NCI-H510A (cell line): Measurements from ENCODE around the gene ANKK1.

Experiments used
- DNase-seq: peaks from one replicate; lab custom pipeline; 2025; lab: John Stamatoyannopoulos, UW

The ANKK1 gene

DNA sequence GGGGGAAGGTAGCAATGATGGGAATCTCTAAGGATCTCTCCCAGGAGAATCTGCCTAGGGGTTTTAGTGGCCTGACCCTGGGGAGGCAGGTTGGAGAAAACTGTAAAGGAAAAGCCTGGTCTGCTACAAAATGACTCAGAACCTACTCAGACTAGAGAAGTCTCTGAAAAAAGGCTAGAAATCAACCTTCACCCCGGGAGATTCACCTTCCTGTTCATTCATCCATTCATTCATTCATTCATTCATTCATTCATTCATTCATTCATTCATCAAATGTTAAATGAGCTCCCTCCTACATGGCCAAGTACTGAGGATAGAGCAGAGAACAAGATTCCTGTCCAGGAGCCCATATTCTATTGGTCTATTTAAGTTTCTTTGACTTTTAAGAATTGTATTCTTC, 8.9 kb upstream of the ANKK1 start:
- no peak for DNase-seq

DNA sequence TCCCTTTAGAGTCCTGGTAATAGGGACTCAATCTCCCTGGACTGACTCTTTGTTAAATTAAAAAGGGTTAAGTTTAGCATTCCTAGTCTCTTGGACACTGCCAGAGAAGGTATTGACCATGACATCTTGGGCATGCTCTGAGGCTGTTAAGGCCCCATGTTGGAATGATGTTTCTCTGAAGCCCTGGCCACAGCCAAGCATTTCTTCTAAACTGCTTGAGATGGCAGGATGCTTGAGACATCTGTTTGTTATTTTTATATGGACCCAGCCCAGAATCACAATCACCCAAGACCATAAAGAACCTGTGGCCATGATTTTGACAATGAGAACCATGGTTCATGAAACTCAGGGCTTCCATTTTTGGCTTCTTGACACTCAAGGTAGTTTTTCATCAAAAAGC, 5.5 kb upstream of the ANKK1 start:
- no peak for DNase-seq

DNA sequence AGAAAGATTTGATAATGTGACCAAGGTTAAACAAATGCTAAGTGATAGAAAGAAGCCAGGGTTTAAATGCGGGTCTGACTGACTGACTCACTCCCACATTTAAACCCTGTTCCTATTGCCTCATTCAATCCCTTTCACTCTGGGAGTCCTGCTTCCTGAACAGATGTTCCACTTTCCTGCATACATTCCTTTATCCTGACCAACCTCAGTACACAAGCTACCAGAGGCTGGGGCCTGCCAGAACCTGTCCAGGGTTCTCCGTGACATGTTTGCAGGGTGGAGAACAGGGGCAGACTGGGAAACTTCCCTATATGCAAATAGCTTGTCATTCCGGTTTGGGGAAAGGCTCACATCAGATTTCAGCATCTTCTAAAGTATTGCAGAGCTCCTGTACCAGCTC, 3.0 kb upstream of the ANKK1 start:
- DNase-seq = peak; percentile 62

DNA sequence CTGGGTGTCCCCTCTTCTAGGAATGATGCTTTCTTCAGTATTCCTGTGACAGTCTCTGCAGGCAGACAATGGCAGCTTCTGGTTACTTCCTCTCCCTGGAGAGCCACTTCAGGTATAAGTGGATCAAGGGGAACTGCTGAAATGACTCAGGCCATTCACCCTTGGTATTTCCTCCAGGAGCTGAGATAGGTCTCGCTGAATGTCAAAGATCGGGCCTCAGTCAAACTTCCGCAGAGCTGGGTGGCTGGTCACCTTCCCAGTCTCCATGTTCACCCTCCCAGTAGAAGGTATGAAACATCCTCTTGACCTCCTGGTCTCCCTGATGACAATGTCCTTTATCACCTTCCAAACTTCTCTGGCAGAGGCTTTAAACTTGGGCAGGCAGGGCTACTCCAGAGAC, 1.8 kb upstream of the ANKK1 start:
- DNase-seq = no peak

DNA sequence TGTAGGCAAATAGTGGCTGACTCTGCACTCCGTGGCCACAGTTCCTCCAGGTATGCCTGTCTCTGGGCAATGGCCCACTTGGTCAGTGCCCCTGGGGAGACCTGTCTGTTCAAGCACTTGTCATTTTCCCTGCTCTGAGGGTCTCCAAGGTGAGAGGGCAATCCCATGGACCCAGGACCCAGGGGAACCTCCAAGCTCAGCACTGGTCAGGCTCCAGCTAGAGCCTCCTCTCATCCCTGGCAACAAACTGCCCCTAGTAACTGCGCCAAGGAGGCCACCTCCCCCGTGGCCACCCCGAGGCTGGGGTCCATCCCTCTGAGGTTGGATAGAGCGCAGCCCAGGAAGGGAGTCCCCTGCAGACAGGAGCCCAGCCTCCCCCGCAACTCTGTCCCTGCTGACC, 713 bp upstream of the ANKK1 start:
- no peak for DNase-seq

DNA sequence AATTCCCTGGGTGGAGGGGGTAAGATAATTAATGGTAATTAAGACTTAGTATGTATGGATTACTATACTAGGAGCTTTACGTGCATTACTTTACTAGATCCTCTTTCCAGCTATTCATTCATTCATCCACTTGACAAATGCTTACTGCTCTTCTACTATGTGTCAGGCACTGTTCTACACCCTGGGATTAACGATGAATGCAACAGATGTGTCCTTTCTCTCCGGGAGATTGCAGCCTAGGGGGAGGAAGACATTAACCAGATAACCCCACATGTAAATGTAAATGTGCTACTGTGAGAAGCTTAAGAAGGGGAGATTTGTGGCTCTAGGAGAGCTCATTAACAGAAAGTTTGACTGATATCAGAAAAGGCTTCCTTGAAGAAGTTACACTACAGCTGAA, 1.7 kb downstream of the ANKK1 start:
- DNase-seq = no peak

DNA sequence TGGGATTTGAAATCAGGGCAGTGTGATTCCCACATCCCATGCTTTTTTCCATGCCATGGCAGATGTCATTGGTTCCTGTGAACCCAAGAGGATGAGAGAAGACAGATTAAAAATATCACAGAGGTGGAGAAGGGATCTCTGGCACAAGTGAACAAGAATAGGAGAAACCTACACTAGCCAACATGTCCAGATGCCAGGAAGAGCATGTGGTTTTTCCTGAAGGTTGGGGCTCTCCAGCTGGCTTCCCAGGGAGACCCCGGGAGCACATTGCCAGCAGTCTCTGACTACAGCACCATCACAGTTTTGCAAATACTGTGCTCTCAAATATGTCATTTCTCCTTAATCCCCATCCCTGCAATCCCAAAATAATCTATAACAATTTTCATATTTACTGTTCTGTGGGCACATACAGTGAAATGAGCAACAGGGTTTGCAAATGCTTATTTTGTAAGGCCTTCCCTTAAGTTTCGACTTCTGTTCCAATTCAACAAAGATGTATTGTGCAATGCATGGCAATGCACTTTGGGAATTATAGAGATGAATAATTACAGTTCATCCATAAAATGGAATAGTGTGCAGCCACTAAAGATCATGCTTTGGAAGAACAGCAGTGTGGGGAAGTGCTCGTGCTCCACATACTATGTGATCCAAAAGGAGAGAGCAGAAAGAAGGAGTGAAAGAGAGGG, 4.8 kb downstream of the ANKK1 start:
- DNase-seq = no peak

DNA sequence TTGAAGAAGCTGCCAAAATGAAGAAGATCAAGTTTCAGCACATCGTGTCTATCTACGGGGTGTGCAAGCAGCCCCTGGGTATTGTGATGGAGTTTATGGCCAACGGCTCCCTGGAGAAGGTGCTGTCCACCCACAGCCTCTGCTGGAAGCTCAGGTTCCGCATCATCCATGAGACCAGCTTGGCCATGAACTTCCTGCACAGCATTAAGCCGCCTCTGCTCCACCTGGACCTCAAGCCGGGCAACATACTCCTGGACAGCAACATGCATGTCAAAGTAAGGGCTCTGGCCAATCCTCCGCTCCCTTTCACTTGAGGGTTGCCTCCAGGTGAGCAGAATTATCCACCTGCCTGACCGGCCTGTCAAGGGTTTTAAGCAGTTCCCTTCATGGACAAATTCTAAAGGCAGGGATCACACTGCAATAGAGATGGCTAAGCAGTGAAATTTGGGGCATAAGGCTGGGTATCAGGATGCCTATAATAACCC, 6.0 kb downstream of the ANKK1 start:
- no peak for DNase-seq

DNA sequence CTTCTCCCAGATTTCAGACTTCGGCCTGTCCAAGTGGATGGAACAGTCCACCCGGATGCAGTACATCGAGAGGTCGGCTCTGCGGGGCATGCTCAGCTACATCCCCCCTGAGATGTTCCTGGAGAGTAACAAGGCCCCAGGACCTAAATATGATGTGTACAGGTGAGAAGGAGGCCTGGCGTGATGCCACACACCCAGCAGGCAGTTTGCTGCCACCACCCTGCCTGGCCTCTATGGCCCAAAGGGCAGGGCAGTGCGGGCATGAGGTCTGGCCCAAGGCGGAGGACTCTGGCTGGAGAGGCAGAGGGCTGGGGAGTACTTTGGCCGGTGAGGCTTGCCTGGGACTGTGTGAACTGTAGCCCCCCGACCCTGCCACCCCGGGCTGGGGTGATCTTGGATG, 7.3 kb downstream of the ANKK1 start:
- no peak for DNase-seq

DNA sequence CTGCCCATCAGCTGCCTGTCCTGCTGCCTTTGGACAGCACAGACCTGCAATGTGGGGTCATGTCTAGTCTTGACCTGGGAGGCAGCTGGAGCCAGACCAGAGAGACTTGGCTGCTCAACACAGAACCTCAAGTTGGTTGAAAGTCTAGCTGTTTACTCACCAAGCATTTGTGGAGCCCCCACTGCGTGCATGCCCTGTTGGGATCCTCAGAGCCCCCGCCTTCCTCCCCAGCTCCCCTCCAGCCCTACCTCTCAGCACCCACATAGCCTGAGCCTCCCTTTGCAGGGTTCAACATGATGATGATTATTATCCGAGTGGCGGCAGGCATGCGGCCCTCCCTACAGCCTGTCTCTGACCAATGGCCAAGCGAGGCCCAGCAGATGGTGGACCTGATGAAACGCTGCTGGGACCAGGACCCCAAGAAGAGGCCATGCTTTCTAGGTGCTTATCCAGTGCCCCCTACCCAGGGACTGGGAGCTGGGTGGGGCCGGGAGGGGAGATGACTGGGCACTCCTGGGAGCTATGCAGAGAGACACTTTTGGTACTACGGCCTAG, 8.3 kb downstream of the ANKK1 start:
- no peak for DNase-seq

DNA sequence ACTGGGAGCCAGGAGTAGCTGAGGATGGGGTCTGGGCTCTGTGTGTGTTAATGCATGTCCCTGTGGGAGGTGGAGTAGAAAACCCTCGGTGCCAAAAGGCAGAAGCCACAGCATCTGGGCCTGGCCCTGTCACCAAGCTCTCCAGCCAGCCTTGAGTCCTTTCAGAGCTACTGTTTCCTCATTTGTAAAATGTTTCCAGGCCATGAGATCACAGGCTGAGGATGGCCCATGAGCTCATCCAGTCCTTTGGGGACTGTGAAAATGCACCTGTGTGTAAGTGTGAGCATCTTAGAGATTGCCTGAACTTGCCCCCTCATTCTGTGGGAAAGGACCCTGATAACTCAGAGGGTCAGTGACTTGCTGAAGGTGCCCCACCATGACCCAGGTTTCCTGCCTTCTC, 9.1 kb downstream of the ANKK1 start:
- no peak for DNase-seq

DNA sequence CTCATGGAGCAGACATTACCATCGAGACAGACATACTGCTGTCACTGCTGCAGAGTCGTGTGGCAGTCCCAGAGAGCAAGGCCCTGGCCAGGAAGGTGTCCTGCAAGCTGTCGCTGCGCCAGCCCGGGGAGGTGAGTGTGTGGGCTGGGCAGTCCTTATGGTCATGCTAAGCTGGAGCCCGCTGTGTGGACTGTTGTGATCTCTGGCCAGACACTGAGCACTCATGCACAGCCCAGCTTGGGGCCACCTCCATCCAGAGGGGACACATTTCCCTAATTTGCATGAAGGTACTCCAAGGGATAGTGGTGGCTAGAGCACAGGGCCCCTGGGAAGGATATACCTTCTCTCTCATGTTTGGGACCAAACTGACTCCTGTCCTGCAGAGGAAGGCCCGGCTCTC, 9.6 kb downstream of the ANKK1 start:
- no peak for DNase-seq

DNA sequence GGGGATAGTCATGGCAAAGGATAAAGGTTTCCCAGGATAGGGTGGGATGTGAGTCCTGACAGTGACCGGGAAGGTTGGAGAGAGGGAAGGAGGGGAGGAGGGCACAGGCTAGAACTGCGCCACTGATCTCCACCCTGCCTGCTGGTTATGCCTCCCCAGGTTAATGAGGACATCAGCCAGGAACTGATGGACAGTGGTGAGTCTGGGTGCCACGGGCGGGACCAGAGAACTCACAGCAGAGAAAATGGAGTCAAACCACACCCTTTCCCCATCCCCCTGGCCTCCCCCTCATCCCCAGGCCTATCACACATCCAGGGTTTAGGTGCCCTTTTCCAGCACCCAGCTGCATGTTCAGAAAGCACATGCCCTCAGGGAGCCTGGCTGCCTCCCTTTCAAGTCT, 10.2 kb downstream of the ANKK1 start:
- no peak for DNase-seq

DNA sequence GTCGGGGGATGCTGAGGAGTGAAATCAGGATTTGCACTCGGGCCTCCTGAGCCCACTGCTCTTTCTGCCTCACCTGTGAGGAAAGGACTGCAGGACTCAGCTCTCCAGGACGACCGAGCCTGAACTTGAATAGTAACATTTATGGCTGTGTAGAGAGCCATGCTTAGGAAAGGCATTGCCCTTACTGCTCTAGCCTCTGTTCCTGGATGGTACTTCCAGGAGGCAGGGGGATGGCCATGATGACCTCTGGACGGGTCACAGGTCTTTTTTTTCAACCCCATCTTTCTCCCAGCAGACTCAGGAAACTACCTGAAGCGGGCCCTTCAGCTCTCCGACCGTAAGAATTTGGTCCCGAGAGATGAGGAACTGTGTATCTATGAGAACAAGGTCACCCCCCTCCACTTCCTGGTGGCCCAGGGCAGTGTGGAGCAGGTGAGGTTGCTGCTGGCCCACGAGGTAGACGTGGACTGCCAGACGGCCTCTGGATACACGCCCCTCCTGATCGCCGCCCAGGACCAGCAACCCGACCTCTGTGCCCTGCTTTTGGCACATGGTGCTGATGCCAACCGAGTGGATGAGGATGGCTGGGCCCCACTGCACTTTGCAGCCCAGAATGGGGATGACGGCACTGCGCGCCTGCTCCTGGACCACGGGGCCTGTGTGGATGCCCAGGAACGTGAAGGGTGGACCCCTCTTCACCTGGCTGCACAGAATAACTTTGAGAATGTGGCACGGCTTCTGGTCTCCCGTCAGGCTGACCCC, 11.3 kb downstream of the ANKK1 start:
- DNase-seq = no peak

DNA sequence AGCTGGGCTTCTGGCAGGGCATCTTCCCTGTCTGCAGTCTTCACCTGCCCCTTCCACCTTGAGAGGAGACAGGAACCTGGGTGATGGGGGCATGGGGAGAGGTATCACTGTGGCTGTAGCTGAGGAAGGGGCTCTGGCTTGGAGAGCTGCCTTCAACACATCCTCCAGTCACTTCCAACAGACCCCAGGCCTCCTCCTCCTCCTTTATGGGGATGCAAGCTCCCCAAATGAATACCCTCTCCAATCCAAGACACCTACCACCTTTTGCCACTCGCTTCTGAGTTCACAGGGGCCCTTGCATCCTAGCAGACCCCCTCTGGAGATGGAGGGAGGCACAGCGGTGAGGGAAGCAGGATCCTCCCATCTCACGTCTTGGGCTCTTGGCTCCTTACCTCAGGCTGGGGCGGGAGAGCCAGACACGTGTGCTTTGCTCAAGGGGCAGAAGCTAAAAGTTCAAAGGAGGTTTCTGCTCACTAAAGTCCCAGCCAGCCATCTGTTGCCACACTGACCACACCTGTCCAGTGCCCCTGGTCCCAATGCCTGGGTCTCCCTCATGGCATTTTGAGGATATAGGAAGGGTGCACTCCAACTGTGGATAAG, 13.2 kb downstream of the ANKK1 start:
- no peak for DNase-seq

DNA sequence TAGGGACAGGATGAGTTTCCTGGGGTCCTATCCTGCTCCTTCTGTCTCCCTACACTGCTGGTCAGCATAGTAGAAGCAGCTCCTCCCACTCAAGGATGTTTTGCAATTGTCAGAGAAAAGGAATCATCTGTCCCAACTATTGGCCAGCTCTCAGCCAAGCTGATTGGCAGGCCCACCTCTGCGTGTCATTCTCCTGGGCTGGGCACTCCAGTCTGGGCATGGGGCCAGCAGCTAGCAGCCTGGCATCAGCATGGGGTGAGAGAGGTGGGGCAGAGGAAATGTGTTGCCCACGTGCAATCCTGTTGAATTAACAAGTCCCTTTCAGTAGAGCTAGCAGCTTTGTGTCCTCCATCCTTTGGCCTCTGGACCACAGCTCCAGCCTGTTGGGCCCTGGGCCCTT, 14.1 kb downstream of the ANKK1 start:
- peak; percentile 87 for DNase-seq

DNA sequence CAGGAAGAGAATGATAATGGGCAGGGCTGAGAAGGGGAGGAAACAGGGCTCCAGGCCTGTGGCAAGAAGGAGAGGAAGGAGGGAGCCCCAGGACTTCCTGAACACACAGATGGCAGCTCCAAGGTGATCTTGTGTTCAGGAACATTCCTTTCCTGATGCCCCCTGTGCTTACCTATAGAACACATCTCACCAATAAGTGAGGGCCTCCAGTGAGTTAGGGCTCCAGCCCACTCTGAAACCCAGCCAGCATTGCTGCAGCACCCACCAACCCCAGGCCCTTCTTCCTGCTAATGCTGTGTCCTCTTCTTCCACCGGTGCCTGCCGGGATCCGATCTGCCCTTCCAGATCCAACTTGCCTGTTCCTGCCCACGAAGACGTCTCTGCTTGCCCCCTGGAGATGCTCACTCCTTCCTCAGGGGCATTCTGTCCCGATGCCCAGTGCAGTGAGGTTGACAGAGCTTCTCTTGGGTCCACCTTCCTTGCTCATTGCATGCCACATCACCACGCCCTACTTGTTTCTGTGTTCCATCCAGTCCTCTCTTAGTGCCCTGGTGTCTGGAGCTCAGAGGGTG, 17.4 kb downstream of the ANKK1 start:
- no peak for DNase-seq

DNA sequence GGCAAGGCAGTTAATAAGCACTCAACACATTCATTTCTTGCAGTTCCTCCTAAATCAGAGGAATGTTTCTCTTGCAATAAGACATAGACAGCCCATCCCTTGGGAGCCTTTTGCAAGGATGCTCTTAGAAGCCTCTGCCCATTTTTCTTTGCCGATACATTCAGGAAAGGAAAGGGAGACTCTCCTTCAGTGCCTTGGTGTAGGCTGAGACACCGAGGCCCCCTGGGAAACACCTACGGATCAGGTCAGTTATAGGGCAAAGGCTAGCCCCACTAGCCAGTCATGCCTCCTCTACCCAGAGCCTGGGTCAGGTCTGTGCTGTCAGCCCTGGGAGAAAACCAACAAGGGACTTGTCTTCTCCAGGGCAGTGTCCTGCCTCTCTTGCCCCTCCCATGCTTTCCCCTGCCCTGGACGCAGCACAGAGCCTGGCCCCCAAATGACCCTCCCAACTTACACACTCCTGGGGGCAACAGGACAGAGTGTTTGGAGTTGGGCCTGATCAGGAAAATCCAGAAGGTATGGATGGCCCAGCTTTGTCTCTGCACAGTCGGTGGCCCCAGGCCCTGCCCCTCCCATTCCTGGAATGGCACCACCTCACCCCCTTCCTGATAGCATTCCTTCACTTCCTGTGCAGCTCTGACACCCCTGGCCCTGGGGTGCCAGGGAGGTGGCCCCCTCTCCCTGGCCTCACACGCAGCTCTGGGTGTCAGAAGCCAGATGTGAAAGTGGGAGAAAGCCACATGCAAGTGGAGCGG, 18.3 kb downstream of the ANKK1 start:
- no peak for DNase-seq

DNA sequence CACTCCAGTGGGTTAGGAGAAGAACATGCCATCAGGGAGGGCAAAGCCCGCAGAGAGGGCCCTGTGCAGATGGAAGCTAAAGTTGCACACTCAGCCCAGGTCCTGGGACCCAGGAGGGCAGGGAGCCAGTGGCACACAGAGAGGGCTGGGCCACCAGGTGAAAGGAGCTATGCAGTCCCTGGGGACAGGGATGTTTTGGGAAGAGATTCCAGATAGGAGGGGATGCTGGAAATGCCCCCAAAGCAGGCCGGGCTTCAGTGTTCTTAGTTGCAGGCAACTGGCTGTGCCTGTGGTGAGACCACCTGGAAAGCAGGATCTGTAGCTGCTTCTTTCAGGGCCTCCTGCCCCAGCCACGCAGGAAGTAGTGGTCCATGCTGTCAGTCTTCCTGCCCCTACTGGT, 19.6 kb downstream of the ANKK1 start:
- no peak for DNase-seq

DNA sequence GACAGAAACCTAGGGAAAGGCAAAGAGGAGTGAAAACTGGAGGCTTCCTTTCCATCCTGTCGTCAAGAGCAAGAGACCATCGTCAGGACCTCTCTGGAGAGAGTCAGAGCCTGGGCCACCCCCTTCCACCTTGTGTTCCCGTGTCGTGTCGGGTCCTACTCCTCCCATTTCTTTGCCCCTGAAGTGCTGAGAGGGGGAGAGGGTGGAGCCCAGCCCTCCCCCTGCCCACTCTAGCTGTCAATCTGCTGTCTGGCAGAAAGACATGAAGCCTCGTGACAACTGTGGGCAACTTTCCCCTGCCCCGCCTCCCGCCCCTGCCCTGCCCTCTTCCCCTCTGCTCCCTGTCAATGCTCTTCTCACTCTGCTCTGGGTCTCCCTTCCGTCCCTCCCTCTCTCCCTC, 20.6 kb downstream of the ANKK1 start:
- DNase-seq = no peak

DNA sequence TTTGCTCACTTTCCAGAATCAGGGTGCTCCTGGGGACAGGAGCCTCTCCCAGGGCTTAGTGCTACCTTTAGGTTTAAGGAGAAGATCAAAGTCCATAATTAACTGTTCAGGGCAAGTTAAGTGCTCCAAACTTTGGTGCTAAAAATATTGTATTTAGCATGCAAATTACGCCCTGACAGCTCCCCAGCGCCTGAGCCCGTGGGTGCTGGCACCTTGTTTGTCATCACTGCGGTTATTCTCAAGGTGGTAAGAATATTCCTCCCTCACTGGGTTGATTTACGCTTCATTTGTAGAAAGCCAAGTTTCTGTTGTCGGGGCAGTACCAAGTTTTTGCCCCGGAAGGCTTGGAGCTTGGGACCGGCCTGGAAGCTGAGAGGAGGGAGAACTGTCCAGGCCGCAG, 21.3 kb downstream of the ANKK1 start:
- no peak for DNase-seq

DNA sequence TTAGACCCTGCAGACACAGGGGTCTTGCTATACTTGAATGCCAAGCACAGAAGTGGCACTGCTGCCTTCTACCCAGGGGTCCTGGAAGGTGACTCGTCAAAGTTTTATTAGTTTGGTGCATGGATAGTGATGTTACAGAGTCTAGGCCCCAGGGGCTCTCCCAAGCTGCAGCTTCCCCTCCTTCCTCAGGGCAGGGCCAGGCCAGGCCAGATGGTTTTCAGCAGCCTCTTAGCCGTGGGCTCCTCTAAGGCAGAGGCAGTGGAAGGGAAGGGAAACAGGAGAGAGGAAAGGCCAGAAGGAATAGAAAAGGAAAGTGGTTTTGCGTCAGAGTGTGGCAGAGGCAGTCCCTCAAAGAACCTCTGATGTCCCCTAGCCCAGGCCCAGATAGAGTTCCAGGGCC, 21.9 kb downstream of the ANKK1 start:
- no peak for DNase-seq
